SK-N-SH (cell line): ENCODE results near the gene PI4K2A. TPM values are rescaled to one million over a fixed set of nuclear protein-coding genes. Genes with fewer than 3 reads are reported as not detected.

Source experiments
- CTCF ChIA-PET: fragments of 300-600, 350-600 bp; formaldehyde crosslinking; extraction: SDS; loops from one replicate; lab custom pipeline; 2021; lab: Yijun Ruan, JAX
- POLR2A ChIA-PET: fragments of 350-600 bp; sonication (Branson Sonifier 250); formaldehyde crosslinking; extraction: SDS; loops from one replicate; lab custom pipeline; 2020; ENCODE audit warnings: antibody characterized with exemption, inconsistent platforms; lab: Yijun Ruan, JAX
- DNase-seq: peaks from one replicate; pipeline ENCODE4 v3.0.0; 2012
- H2AFZ ChIP-seq: fragments of 200-600 bp; sonication (generic); 2 replicates; pipeline ENCODE4 v1.8.1; 2016; ENCODE audit warnings: antibody characterized with exemption, mild to moderate bottlenecking, low read depth
- H3F3A ChIP-seq: fragments of 200-600 bp; sonication (generic); replicated peaks from 2 replicates; pipeline ENCODE3; 2016; ENCODE audit warnings: antibody characterized with exemption, mild to moderate bottlenecking; ENCODE audit not compliant: insufficient read depth
- H3K27ac ChIP-seq, 2 experiments: fragments of 200-500 bp in 1 of 2; fragments of 200-600 bp in 1 of 2; sonication (Bioruptor generic) in 1 of 2; sonication (generic), shearing (Covaris generic) in 1 of 2; 2 replicates each; pipeline versions ENCODE4 v1.5.1 to v1.6.1; 2014 to 2016; ENCODE audit warnings: low read depth in 2 of 2, inconsistent platforms in 1 of 2, low read length in 1 of 2, mild to moderate bottlenecking in 1 of 2, mixed read lengths in 1 of 2
- H3K27me3 ChIP-seq: fragments of 200-600 bp; sonication (generic), shearing (Covaris generic); 2 replicates; pipeline ENCODE4 v1.6.1; 2016; ENCODE audit warnings: mixed run types; ENCODE audit not compliant: insufficient read depth
- H3K36me3 ChIP-seq, 2 experiments: fragments of 200-500 bp in 1 of 2; fragments of 200-600 bp in 1 of 2; sonication (Bioruptor generic) in 1 of 2; sonication (generic) in 1 of 2; replicated peaks in 1 of 2; 2 replicates each; pipeline versions ENCODE3 to v1.5.1; 2014 to 2016; ENCODE audit warnings: low read length in 1 of 2, mild to moderate bottlenecking in 1 of 2; ENCODE audit not compliant: insufficient read depth in 2 of 2, control insufficient read depth in 1 of 2
- H3K4me1 ChIP-seq, 2 experiments: fragments of 200-500 bp in 1 of 2; fragments of 200-600 bp in 1 of 2; sonication (Bioruptor generic) in 1 of 2; sonication (generic), shearing (Covaris generic) in 1 of 2; 2 replicates each; pipeline versions ENCODE4 v1.5.1 to v1.6.1; 2014 to 2016; ENCODE audit warnings: low read depth in 1 of 2, low read length in 1 of 2, mixed run types in 1 of 2; ENCODE audit not compliant: insufficient read depth in 2 of 2, control insufficient read depth in 1 of 2
- H3K4me2 ChIP-seq: fragments of 200-600 bp; sonication (generic), shearing (Covaris generic); 2 replicates; pipeline ENCODE4 v1.6.1; 2017; ENCODE audit warnings: mixed run types
- H3K4me3 ChIP-seq, 2 experiments: fragments of 200-500 bp in 1 of 2; fragments of 200-600 bp in 1 of 2; sonication (Bioruptor generic) in 1 of 2; sonication (generic), shearing (Covaris generic) in 1 of 2; 2 replicates each; pipeline versions ENCODE4 v1.5.1 to v1.8.1; 2014 to 2016; ENCODE audit warnings: low read depth in 2 of 2, inconsistent platforms in 1 of 2, low read length in 1 of 2, mild to moderate bottlenecking in 1 of 2, mixed read lengths in 1 of 2, moderate library complexity in 1 of 2
- H3K79me2 ChIP-seq: fragments of 200-600 bp; sonication (generic); 2 replicates; pipeline ENCODE4 v1.8.1; 2017; ENCODE audit warnings: mild to moderate bottlenecking; ENCODE audit not compliant: insufficient read depth
- H3K9ac ChIP-seq: fragments of 200-600 bp; sonication (generic); 2 replicates; pipeline ENCODE4 v1.6.1; 2017; ENCODE audit warnings: mixed run types
- H3K9me2 ChIP-seq: fragments of 200-600 bp; sonication (generic); 2 replicates; pipeline ENCODE4 v1.6.1; 2017; ENCODE audit warnings: mixed run types
- H3K9me3 ChIP-seq: fragments of 200-600 bp; sonication (generic); 2 replicates; pipeline ENCODE4 v1.6.1; 2017; ENCODE audit warnings: mixed run types, mild to moderate bottlenecking, moderate library complexity
- H4K20me1 ChIP-seq: fragments of 200-600 bp; sonication (generic); 2 replicates; pipeline ENCODE4 v1.6.1; 2017; ENCODE audit warnings: mild to moderate bottlenecking, mixed run types; ENCODE audit not compliant: insufficient read depth
- CHD2 ChIP-seq: fragments of 150-350 bp; IDR thresholded peaks from 2 replicates; pipeline ENCODE4 v1.6.1; 2018; ENCODE audit warnings: low read length; ENCODE audit not compliant: partially characterized antibody
- ELF1 ChIP-seq: IDR thresholded peaks from 2 replicates; pipeline ENCODE4 v1.4.0; 2012
- EP300 ChIP-seq, 2 experiments: IDR thresholded peaks; 2 replicates each; pipeline versions ENCODE4 v1.4.0 to v1.6.1; 2012; ENCODE audit warnings: borderline replicate concordance in 1 of 2, low read depth in 1 of 2, low read length in 1 of 2
- EZH2phosphoT487 ChIP-seq: fragments of 200-600 bp; sonication (generic); IDR thresholded peaks from 2 replicates; pipeline ENCODE4 v1.6.1; 2017; ENCODE audit warnings: low read depth, mixed run types, mild to moderate bottlenecking, antibody characterized with exemption, moderate library complexity, borderline replicate concordance
- JUND ChIP-seq: IDR thresholded peaks from 2 replicates; pipeline ENCODE4 v1.4.0; 2012
- NFIC ChIP-seq: IDR thresholded peaks from 2 replicates; pipeline ENCODE4 v1.4.0; 2012; ENCODE audit warnings: borderline replicate concordance
- NRF1 ChIP-seq: IDR thresholded peaks from 2 replicates; pipeline ENCODE4 v1.6.1; 2012; ENCODE audit warnings: low read depth, mild to moderate bottlenecking, low read length
- RCOR1 ChIP-seq: fragments of 150-350 bp; IDR thresholded peaks from 2 replicates; pipeline ENCODE4 v1.6.1; 2017; ENCODE audit warnings: antibody characterized with exemption, low read length
- RFX5 ChIP-seq: IDR thresholded peaks from 2 replicates; pipeline ENCODE4 v1.6.1; 2012; ENCODE audit warnings: mild to moderate bottlenecking, improper control_type of control experiment, low read length
- TCF12 ChIP-seq: IDR thresholded peaks from 2 replicates; pipeline ENCODE4 v1.4.0; 2012
- WGBS: methylation state at CpG from one replicate; pipeline ENCODE4 v1.1.6; 2017; ENCODE audit warnings: low lambda C conversion rate; 5-methylcytosine and 5-hydroxymethylcytosine counted together
- polyA plus RNA-seq, 3 experiments: library from polyadenylated mRNA; depleted of rRNA; stranded (reverse); fragments of >200 nt; gene quantifications; 2 replicates each; pipeline ENCODE4 v1.2.3, GENCODE V29; 2012
- TF ChIP-seq, protein P1 (sequence below): IDR thresholded peaks from 2 replicates; pipeline ENCODE4 v1.6.1; 2012; ENCODE audit warnings: mild to moderate bottlenecking, low read depth, low read length, moderate library complexity
- TF ChIP-seq, protein P2 (sequence below): fragments of 150-350 bp; IDR thresholded peaks from 2 replicates; pipeline ENCODE4 v1.6.1; 2016; ENCODE audit warnings: mild to moderate bottlenecking, low read depth, low read length
- TF ChIP-seq, protein P3 (sequence below): IDR thresholded peaks from 2 replicates; pipeline ENCODE4 v1.4.0; 2012; ENCODE audit warnings: low read depth
- TF ChIP-seq, protein P4 (sequence below): IDR thresholded peaks from 2 replicates; pipeline ENCODE4 v1.4.0; 2012; ENCODE audit warnings: low read depth, borderline replicate concordance
- TF ChIP-seq, protein P5 (sequence below): IDR thresholded peaks from 2 replicates; pipeline ENCODE4 v1.4.0; 2012; ENCODE audit warnings: low read depth, borderline replicate concordance
- TF ChIP-seq, protein P6 (sequence below): fragments of 200-600 bp; sonication (generic); IDR thresholded peaks from 2 replicates; pipeline ENCODE4 v1.6.1; 2017; ENCODE audit warnings: antibody characterized with exemption, mild to moderate bottlenecking, moderate library complexity

PI4K2A gene
- polyA plus RNA-seq, 1 of the 3 experiments (the other 2 are of a cell fraction) = 23.8 TPM

DNA sequence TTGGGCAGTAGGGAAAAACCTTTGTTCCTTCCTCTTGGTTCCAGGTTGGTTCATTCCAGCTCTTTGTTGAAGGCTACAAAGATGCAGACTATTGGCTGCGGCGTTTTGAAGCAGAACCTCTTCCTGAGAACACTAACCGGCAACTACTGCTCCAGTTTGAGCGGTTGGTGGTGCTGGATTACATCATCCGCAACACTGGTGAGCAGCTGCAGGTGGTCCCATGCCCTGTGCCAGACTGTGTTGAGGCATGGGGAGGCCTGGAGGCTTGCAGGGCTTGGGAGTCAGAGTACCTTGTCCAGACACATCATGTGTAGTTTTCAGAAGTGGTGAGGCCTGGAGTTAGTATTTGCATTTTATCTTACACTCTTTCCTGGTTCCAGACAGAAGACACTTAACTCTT, 16.3 kb downstream of the PI4K2A start (continued):
- TF ChIP-seq, protein P1, sequence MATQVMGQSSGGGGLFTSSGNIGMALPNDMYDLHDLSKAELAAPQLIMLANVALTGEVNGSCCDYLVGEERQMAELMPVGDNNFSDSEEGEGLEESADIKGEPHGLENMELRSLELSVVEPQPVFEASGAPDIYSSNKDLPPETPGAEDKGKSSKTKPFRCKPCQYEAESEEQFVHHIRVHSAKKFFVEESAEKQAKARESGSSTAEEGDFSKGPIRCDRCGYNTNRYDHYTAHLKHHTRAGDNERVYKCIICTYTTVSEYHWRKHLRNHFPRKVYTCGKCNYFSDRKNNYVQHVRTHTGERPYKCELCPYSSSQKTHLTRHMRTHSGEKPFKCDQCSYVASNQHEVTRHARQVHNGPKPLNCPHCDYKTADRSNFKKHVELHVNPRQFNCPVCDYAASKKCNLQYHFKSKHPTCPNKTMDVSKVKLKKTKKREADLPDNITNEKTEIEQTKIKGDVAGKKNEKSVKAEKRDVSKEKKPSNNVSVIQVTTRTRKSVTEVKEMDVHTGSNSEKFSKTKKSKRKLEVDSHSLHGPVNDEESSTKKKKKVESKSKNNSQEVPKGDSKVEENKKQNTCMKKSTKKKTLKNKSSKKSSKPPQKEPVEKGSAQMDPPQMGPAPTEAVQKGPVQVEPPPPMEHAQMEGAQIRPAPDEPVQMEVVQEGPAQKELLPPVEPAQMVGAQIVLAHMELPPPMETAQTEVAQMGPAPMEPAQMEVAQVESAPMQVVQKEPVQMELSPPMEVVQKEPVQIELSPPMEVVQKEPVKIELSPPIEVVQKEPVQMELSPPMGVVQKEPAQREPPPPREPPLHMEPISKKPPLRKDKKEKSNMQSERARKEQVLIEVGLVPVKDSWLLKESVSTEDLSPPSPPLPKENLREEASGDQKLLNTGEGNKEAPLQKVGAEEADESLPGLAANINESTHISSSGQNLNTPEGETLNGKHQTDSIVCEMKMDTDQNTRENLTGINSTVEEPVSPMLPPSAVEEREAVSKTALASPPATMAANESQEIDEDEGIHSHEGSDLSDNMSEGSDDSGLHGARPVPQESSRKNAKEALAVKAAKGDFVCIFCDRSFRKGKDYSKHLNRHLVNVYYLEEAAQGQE = no peak
- TF ChIP-seq, protein P2, sequence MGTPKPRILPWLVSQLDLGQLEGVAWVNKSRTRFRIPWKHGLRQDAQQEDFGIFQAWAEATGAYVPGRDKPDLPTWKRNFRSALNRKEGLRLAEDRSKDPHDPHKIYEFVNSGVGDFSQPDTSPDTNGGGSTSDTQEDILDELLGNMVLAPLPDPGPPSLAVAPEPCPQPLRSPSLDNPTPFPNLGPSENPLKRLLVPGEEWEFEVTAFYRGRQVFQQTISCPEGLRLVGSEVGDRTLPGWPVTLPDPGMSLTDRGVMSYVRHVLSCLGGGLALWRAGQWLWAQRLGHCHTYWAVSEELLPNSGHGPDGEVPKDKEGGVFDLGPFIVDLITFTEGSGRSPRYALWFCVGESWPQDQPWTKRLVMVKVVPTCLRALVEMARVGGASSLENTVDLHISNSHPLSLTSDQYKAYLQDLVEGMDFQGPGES = no peak
- TF ChIP-seq EP300 (IDR thresholded peaks at IDR 0.05; ENCODE audit: borderline replicate concordance in 1 of 2, low read depth in 1 of 2, low read length in 1 of 2) (no peak), TCF12 (no peak)
- TF ChIP-seq, protein P3, sequence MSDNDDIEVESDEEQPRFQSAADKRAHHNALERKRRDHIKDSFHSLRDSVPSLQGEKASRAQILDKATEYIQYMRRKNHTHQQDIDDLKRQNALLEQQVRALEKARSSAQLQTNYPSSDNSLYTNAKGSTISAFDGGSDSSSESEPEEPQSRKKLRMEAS = no peak
- TF ChIP-seq, protein P4, sequence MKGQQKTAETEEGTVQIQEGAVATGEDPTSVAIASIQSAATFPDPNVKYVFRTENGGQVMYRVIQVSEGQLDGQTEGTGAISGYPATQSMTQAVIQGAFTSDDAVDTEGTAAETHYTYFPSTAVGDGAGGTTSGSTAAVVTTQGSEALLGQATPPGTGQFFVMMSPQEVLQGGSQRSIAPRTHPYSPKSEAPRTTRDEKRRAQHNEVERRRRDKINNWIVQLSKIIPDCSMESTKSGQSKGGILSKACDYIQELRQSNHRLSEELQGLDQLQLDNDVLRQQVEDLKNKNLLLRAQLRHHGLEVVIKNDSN = no peak

DNA sequence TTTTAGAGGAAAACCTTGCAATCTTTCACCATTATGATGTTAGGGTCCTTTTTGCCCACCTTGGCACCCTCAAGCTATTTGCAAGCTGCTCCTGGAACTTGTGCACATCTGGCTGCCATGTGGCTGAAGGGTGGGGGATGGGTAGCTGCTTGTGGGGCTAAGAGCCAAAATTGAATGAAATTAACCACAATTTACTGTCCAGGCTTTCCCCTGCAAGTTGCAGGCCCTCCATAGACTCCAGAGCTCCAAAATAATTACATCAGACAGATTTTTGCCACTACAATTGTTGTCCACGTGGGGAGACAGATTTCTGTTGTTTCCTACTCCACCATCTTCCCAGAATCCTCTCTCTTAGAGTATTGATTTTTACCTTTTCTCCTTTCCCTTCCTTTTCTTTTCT, 19.1 kb downstream of the PI4K2A start:
- peak; percentile 78 for DNase-seq
- Histone ChIP-seq H3K27me3 (no peaks in the 10 kb centered on the region), H3K9me2 (no peaks in the 10 kb centered on the region), H3F3A (peaks cover 4% of the 10 kb centered on the region), H2AFZ (no peak overlapping the region), H3K4me1 (peaks cover 0 to 8% of the 10 kb centered on the region in 2 experiments; a peak in 2 of 4 replicates), H3K27ac (peak overlapping the region; percentile 37 to 81; a peak in 3 of 4 replicates), H3K9ac (no peak overlapping the region), H4K20me1 (no peaks in the 10 kb centered on the region), H3K79me2 (peaks cover 13% of the 10 kb centered on the region), H3K9me3 (no peaks in the 10 kb centered on the region), H3K4me2 (no peak overlapping the region), H3K4me3 (no peak overlapping the region), H3K36me3 (peaks cover 42 to 60% of the 10 kb centered on the region in 2 experiments)
- 13% methylated on average over 1 of the region's 1 CpG for WGBS
- ChIA-PET POLR2A (interaction anchor here (0.8 to 1.1 kb wide), 4 partner anchors 16 to 24 kb away, joined by 3 to 6 read pairs (median 3); partner anchors contain the start of gene PI4K2A), CTCF (interaction anchor here (1.2 to 2.0 kb wide), 5 partner anchors 17 to 51 kb away, joined by 3 to 6 read pairs (median 5); no protein-coding TSS in a partner anchor)
- TF ChIP-seq ELF1 (no peak), CHD2 (peak; percentile 98), EZH2phosphoT487 (no peak), NFIC (peak; percentile 71), RCOR1 (peak; percentile 95), NRF1 (no peak), JUND (no peak), RFX5 (no peak)
- TF ChIP-seq, protein P3 = peak; percentile 99
- TF ChIP-seq, protein P1 = no peak; the same call in 1 of the 2 replicates
- TF ChIP-seq, protein P5, sequence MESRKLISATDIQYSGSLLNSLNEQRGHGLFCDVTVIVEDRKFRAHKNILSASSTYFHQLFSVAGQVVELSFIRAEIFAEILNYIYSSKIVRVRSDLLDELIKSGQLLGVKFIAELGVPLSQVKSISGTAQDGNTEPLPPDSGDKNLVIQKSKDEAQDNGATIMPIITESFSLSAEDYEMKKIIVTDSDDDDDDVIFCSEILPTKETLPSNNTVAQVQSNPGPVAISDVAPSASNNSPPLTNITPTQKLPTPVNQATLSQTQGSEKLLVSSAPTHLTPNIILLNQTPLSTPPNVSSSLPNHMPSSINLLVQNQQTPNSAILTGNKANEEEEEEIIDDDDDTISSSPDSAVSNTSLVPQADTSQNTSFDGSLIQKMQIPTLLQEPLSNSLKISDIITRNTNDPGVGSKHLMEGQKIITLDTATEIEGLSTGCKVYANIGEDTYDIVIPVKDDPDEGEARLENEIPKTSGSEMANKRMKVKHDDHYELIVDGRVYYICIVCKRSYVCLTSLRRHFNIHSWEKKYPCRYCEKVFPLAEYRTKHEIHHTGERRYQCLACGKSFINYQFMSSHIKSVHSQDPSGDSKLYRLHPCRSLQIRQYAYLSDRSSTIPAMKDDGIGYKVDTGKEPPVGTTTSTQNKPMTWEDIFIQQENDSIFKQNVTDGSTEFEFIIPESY = no peak
- TF ChIP-seq, protein P6, sequence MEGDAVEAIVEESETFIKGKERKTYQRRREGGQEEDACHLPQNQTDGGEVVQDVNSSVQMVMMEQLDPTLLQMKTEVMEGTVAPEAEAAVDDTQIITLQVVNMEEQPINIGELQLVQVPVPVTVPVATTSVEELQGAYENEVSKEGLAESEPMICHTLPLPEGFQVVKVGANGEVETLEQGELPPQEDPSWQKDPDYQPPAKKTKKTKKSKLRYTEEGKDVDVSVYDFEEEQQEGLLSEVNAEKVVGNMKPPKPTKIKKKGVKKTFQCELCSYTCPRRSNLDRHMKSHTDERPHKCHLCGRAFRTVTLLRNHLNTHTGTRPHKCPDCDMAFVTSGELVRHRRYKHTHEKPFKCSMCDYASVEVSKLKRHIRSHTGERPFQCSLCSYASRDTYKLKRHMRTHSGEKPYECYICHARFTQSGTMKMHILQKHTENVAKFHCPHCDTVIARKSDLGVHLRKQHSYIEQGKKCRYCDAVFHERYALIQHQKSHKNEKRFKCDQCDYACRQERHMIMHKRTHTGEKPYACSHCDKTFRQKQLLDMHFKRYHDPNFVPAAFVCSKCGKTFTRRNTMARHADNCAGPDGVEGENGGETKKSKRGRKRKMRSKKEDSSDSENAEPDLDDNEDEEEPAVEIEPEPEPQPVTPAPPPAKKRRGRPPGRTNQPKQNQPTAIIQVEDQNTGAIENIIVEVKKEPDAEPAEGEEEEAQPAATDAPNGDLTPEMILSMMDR = no peak
